GM12872 (cell line): ENCODE data around the gene DROSHA.

Experiments used
- CTCF ChIP-seq: IDR thresholded peaks from 3 replicates; pipeline ENCODE4 v1.5.1; 2011; ENCODE audit warnings: low read depth, mild to moderate bottlenecking, low read length, moderate library complexity; ENCODE audit not compliant: insufficient read depth

Gene DROSHA

GRCh38 chr5:31361234-31361633, 170.7 kb downstream of the DROSHA start:
- no peak for TF ChIP-seq CTCF

- no peak for TF ChIP-seq CTCF
These were observed 172.1 kb downstream of the DROSHA start for GRCh38 chr5:31359839-31360238.

- TF ChIP-seq CTCF, result no peak
These were observed 174.9 kb downstream of the DROSHA start for GRCh38 chr5:31357038-31357437.

- TF ChIP-seq CTCF, result no peak
These were observed 176.6 kb downstream of the DROSHA start for GRCh38 chr5:31355337-31355736.
